Keratinocyte (primary cell): ENCODE data around the gene FLYWCH1. TPM values are rescaled to one million over a fixed set of nuclear protein-coding genes. Genes with fewer than 3 reads are reported as not detected.

Experiments used
- DNase-seq: peaks from one replicate; pipeline ENCODE4 v3.0.0-alpha.2; 2011; ENCODE audit warnings: low read depth, missing footprints, low spot score
- FAIRE-seq: peaks from 2 replicates; lab custom pipeline; 2011; peaks lifted over from hg19 to GRCh38; lab: Jason Lieb, UNC
- H2AFZ ChIP-seq: 2 replicates; pipeline ENCODE4 v1.6.0; 2012; ENCODE audit warnings: low read length, control low read depth, inconsistent platforms; ENCODE audit not compliant: control insufficient read depth
- H3K27ac ChIP-seq: 2 replicates; pipeline ENCODE4 v1.5.1; 2011; ENCODE audit warnings: low read length; ENCODE audit not compliant: control insufficient read depth, insufficient read depth
- H3K27me3 ChIP-seq: 3 replicates; pipeline ENCODE4 v1.6.0; 2011; ENCODE audit warnings: low read length; ENCODE audit not compliant: control insufficient read depth, insufficient read depth; ENCODE audit errors: extremely low read depth
- H3K36me3 ChIP-seq, 2 experiments: 2 replicates in 1 of 2; 3 replicates in 1 of 2; pipeline ENCODE4 v1.5.1; 2011; ENCODE audit warnings: low read length in 2 of 2, mild to moderate bottlenecking in 1 of 2; ENCODE audit not compliant: control insufficient read depth in 2 of 2, insufficient read depth in 2 of 2; ENCODE audit errors: extremely low read depth in 1 of 2
- H3K4me1 ChIP-seq: 3 replicates; pipeline ENCODE4 v1.5.1; 2011; ENCODE audit warnings: low read length; ENCODE audit not compliant: control insufficient read depth, insufficient read depth; ENCODE audit errors: extremely low read depth
- H3K4me2 ChIP-seq: 3 replicates; pipeline ENCODE4 v1.6.0; 2011; ENCODE audit warnings: low read depth, low read length; ENCODE audit not compliant: control insufficient read depth, insufficient read depth; ENCODE audit errors: extremely low read depth
- H3K4me3 ChIP-seq, 3 experiments: fragments of 200-600 bp in 1 of 3; sonication (generic) in 1 of 3; 2 replicates in 2 of 3; 3 replicates in 1 of 3; pipeline ENCODE4 v1.5.1; 2011 to 2016; ENCODE audit warnings: low read length in 3 of 3, mild to moderate bottlenecking in 3 of 3, control low read depth in 2 of 3, inconsistent platforms in 1 of 3, low read depth in 1 of 3, mixed read lengths in 1 of 3, mixed run types in 1 of 3, moderate library complexity in 1 of 3; ENCODE audit not compliant: control insufficient read depth in 2 of 3, insufficient read depth in 2 of 3; ENCODE audit errors: extremely low read depth in 1 of 3
- H3K79me2 ChIP-seq: 2 replicates; pipeline ENCODE4 v1.6.0; 2012; ENCODE audit warnings: low read length; ENCODE audit not compliant: control insufficient read depth, insufficient read depth
- H3K9ac ChIP-seq: 3 replicates; pipeline ENCODE4 v1.6.0; 2011; ENCODE audit warnings: low read length; ENCODE audit not compliant: control insufficient read depth, insufficient read depth; ENCODE audit errors: extremely low read depth
- H3K9me1 ChIP-seq: 3 replicates; pipeline ENCODE4 v1.6.0; 2011; ENCODE audit warnings: low read length; ENCODE audit not compliant: control insufficient read depth, insufficient read depth; ENCODE audit errors: extremely low read depth
- H3K9me3 ChIP-seq: 2 replicates; pipeline ENCODE4 v1.5.1; 2012; ENCODE audit warnings: low read depth, low read length; ENCODE audit not compliant: control insufficient read depth
- H4K20me1 ChIP-seq: 3 replicates; pipeline ENCODE4 v1.6.0; 2011; ENCODE audit warnings: low read length; ENCODE audit not compliant: control insufficient read depth, insufficient read depth; ENCODE audit errors: extremely low read depth
- EZH2 ChIP-seq: IDR thresholded peaks from one replicate; pipeline ENCODE4 v1.6.1; 2012; ENCODE audit warnings: inconsistent platforms, mild to moderate bottlenecking, low read length, moderate library complexity
- dilution Hi-C: fragments of 300-500 bp; cut with MboI; formaldehyde crosslinking; loops from one replicate; pipeline ENCODE4 v1.7.0; 2020; ENCODE audit warnings: low sequenced_read_pairs; ENCODE audit not compliant: extremely low pct_ligation_motif_present
- polyA plus RNA-seq, 5 experiments: library from polyadenylated mRNA; depleted of rRNA in 3 of 5; stranded (reverse) in 3 of 5; stranded (forward) in 1 of 5; unstranded in 1 of 5; fragments of >200 nt; gene quantifications; 1 replicate in 1 of 5; 2 replicates in 3 of 5; 3 replicates in 1 of 5; pipeline versions ENCODE4 v1.2.1 to v1.2.3, GENCODE V29; 2011 to 2012; ENCODE audit warnings: missing spikeins in 2 of 5, low read depth in 1 of 5, low replicate concordance in 1 of 5
- TF ChIP-seq, protein P1 (sequence below), 3 experiments: IDR thresholded peaks in 1 of 3; conservative IDR thresholded peaks in 1 of 3; optimal IDR thresholded peaks in 1 of 3; 2 replicates in 2 of 3; 3 replicates in 1 of 3; pipeline versions ENCODE3 to v1.5.1; 2011; ENCODE audit warnings: low read length in 3 of 3, mild to moderate bottlenecking in 3 of 3, moderate library complexity in 2 of 3, control low read depth in 1 of 3, inconsistent platforms in 1 of 3; ENCODE audit not compliant: insufficient read depth in 2 of 3; ENCODE audit errors: extremely low read depth in 1 of 3

Gene FLYWCH1
- polyA plus RNA-seq, 1 donor (not counting 4 experiments of a cell fraction or from before 2014, with no cell fraction given), result 16.2 TPM

DNA sequence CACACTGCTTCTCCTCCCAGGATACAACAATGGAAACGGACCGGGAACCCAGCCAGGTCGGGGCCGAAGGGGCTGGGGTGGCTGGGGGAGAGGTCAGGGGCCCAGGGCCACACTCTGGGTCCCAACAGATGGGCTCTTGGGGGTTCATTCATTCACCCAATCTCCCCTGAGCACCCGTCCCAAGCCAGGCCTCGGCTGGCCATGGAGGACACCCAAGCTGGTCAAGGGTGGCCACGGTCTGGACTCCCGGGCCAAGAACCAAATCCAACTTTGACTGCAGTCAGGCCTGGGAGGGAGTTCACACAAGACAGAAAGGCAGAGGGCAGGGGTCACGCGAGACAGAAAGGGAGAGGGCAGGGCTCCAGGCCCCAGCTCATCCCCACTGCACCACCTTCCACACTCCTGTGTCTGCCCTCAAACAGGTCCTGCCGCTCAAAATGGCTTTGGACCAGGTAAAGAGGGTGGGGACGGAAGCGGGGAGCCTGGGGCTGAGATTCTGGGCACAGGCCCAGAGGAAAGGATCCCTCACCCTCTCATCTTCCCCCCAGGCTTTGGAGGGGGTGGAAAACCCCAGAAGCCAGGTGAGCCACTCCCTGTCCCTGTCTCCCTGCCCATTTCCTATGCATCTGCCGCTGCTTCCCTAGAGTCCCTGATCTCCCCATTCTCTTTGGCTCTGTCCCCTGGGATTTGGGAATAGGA is 80.8 kb downstream of the FLYWCH1 start:
- H3K9me3 ChIP-seq, result no peaks in the 10 kb centered on the region
- no peaks in the 10 kb centered on the region for H3K79me2 ChIP-seq
- no peaks in the 10 kb centered on the region for H3K36me3 ChIP-seq
- no peaks in the 10 kb centered on the region for H3K27me3 ChIP-seq
- peaks cover 49% of the 10 kb centered on the region for H3K4me1 ChIP-seq
- H4K20me1 ChIP-seq, result no peaks in the 10 kb centered on the region
- dilution Hi-C loops, result no loop called here
- no peak for DNase-seq
- peak; percentile 89 for FAIRE-seq
- peak overlapping the region in 1 of 3 experiments; percentile 38 for H3K4me3 ChIP-seq
- peak overlapping the region; percentile 22 for H3K9ac ChIP-seq
- H3K4me2 ChIP-seq, result peak overlapping the region; percentile 73
- no peaks in the 10 kb centered on the region for H3K9me1 ChIP-seq
- H3K27ac ChIP-seq, result peak overlapping the region; percentile 73
- TF ChIP-seq EZH2, result no peak
- TF ChIP-seq, protein P1, sequence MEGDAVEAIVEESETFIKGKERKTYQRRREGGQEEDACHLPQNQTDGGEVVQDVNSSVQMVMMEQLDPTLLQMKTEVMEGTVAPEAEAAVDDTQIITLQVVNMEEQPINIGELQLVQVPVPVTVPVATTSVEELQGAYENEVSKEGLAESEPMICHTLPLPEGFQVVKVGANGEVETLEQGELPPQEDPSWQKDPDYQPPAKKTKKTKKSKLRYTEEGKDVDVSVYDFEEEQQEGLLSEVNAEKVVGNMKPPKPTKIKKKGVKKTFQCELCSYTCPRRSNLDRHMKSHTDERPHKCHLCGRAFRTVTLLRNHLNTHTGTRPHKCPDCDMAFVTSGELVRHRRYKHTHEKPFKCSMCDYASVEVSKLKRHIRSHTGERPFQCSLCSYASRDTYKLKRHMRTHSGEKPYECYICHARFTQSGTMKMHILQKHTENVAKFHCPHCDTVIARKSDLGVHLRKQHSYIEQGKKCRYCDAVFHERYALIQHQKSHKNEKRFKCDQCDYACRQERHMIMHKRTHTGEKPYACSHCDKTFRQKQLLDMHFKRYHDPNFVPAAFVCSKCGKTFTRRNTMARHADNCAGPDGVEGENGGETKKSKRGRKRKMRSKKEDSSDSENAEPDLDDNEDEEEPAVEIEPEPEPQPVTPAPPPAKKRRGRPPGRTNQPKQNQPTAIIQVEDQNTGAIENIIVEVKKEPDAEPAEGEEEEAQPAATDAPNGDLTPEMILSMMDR (optimal IDR thresholded peaks at IDR 0.05 in 1 of 3, IDR thresholded peaks at IDR 0.05 in 1 of 3, conservative IDR thresholded peaks at IDR 0.05 in 1 of 3; ENCODE audit: extremely low read depth in 1 of 3, insufficient read depth in 2 of 3, low read length in 3 of 3), result no peak
- peak overlapping the region; percentile 30 for H2AFZ ChIP-seq

DNA sequence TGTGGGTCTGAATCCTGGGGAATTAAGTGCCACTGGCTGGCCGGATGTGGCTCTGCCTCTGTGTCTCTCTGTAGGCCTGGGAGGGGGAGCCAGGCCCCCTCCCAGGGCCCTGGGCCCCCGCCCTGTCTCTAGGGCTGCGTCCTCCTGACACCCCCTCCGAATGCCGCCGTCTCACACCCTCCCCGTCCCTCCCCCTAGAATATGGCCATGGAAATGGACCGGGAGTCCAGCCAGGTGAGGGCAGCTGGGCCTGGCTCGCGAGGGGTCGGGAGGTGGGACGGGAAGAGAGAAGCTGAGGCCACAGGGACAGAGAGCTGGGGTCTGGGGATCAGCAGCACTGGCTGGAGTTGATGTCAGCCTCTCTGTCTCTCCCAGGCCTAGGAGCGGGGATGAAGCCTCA is 84.6 kb downstream of the FLYWCH1 start:
- no peak overlapping the region for H3K4me3 ChIP-seq
- TF ChIP-seq EZH2, result no peak
- TF ChIP-seq, protein P1 (optimal IDR thresholded peaks at IDR 0.05 in 1 of 3, IDR thresholded peaks at IDR 0.05 in 1 of 3, conservative IDR thresholded peaks at IDR 0.05 in 1 of 3; ENCODE audit: extremely low read depth in 1 of 3, insufficient read depth in 2 of 3, low read length in 3 of 3), result no peak
- H3K36me3 ChIP-seq, result no peaks in the 10 kb centered on the region
- H3K9me1 ChIP-seq, result no peaks in the 10 kb centered on the region
- DNase-seq (no peak), FAIRE-seq (no peak)
- no peaks in the 10 kb centered on the region for H3K9me3 ChIP-seq
- H3K27me3 ChIP-seq, result no peaks in the 10 kb centered on the region
- H3K4me1 ChIP-seq, result peaks cover 36% of the 10 kb centered on the region
- H4K20me1 ChIP-seq, result no peaks in the 10 kb centered on the region
- H3K9ac ChIP-seq, result no peak overlapping the region
- H2AFZ ChIP-seq, result no peak overlapping the region
- dilution Hi-C loops, result no loop called here
- no peaks in the 10 kb centered on the region for H3K79me2 ChIP-seq
- no peak overlapping the region for H3K4me2 ChIP-seq
- H3K27ac ChIP-seq, result no peak overlapping the region
